ENCODE data around the gene GAB1. TPM values are rescaled to one million over a fixed set of nuclear protein-coding genes. Genes with fewer than 3 reads are reported as not detected.

The GAB1 gene
- total and polyA plus RNA-seq, 2 of the 8 experiments (the other 6 are each of a cell fraction or from before 2014, with no cell fraction given): 6.8 to 21.3 TPM

DNA sequence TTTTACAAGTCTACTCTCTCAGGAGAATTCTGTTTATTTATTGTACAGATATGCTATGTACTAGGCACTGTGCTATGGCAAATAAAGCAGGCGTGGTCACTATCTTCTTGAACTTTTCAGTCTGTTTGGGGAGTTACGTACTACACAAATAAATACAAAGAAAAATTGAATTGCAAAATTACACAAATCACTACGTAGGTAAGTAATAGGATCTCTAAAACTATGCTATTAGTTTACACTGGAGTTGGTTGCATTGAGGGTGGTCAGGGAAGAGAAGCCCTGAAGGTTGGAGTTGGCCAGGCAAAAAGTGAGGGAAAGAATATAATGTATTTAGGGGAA is 75.7 kb downstream of the GAB1 start:
- Histone ChIP-seq H3K4ac (replicated peaks; ENCODE audit: insufficient read length, low read depth, low read length) (no peak overlapping the region), H3K14ac (ENCODE audit: insufficient read length) (no peak overlapping the region), H4K8ac (ENCODE audit: extremely low read depth, insufficient read depth, low read length) (no peak overlapping the region), H4K91ac (replicated peaks; ENCODE audit: insufficient read length, low read length) (no peak overlapping the region), H2BK120ac (replicated peaks; ENCODE audit: low read depth, low read length) (no peak overlapping the region), H3K56ac (replicated peaks; ENCODE audit: insufficient read length, low read depth, low read length) (no peak overlapping the region), H3K36me3 (ENCODE audit: control insufficient read depth in 2 of 4, insufficient read depth in 4 of 4, low read length in 3 of 4) (no peaks in the 10 kb centered on the region), H3K23ac (ENCODE audit: insufficient read length) (no peak overlapping the region), H3K4me2 (ENCODE audit: insufficient read depth in 1 of 2, low read depth in 2 of 2, low read length in 2 of 2) (no peak overlapping the region), H3K27me3 (replicated peaks in 1 of 4; ENCODE audit: control insufficient read depth in 3 of 4, extremely low read depth in 1 of 4, insufficient read depth in 3 of 4, low read length in 3 of 4) (no peaks in the 10 kb centered on the region), H3K9ac (replicated peaks in 1 of 4; ENCODE audit: extremely low read depth in 1 of 4, low read depth in 3 of 4, low read length in 3 of 4) (no peak overlapping the region), H3K18ac (ENCODE audit: extremely low read depth, low read length) (no peak overlapping the region), H4K20me1 (replicated peaks in 1 of 2; ENCODE audit: control insufficient read depth in 1 of 2, insufficient read depth in 2 of 2, low read length in 2 of 2) (no peaks in the 10 kb centered on the region), H3K9me3 (ENCODE audit: insufficient read depth in 2 of 2, low read depth in 1 of 2, low read length in 1 of 2) (no peaks in the 10 kb centered on the region), H2BK5ac (ENCODE audit: low read depth, low read length) (no peak overlapping the region), H3K4me3 (ENCODE audit: extremely low read depth in 1 of 4, insufficient read depth in 2 of 4, low read depth in 3 of 4, low read length in 4 of 4) (no peak overlapping the region), H2BK12ac (ENCODE audit: low read depth, low read length) (no peak overlapping the region), H2BK20ac (ENCODE audit: low read length) (no peak overlapping the region), H3K23me2 (ENCODE audit: low read depth, low read length) (no peaks in the 10 kb centered on the region), H3K79me2 (ENCODE audit: control insufficient read depth in 1 of 2, insufficient read depth in 2 of 2, low read length in 2 of 2) (peaks cover 0 to 3% of the 10 kb centered on the region in 2 experiments; a peak in 1 of 4 replicates), H3K4me1 (replicated peaks in 1 of 4; ENCODE audit: control insufficient read depth in 3 of 4, insufficient read depth in 4 of 4, low read length in 3 of 4) (0 out of 7 replicates have a peak, but pooled peaks cover 0 to 2% (median 0%) of the 10 kb centered on the region in 4 experiments), H4K5ac (ENCODE audit: insufficient read length, low read depth, low read length) (no peak overlapping the region), H2AK5ac (ENCODE audit: low read depth, low read length) (no peak overlapping the region), H2AFZ (ENCODE audit: low read length) (no peak overlapping the region), H3K27ac (ENCODE audit: low read depth, low read length) (no peak overlapping the region), H2BK15ac (ENCODE audit: low read length) (no peak overlapping the region), H3K79me1 (ENCODE audit: low read depth, low read length) (no peaks in the 10 kb centered on the region)
- POLR2A ChIA-PET (ENCODE audit: partially characterized antibody): no interaction called here
- TF ChIP-seq HDAC6 (IDR thresholded peaks at IDR 0.05; ENCODE audit: low read depth, low read length): no peak
- no peak for TF ChIP-seq RBBP5 (IDR thresholded peaks at IDR 0.05; ENCODE audit: borderline replicate concordance, low read depth, low read length)
- no peak for TF ChIP-seq JUND (IDR thresholded peaks at IDR 0.05; ENCODE audit: low read length)
- TF ChIP-seq YY1 (IDR thresholded peaks at IDR 0.05; ENCODE audit: low read depth, low read length): no peak
- DNase-seq (ENCODE audit: low read depth in 1 of 2, low spot score in 2 of 2) (no peak), FAIRE-seq (no peak)
- CTCF ChIA-PET (ENCODE audit: partially characterized antibody): interaction anchor here (2.7 kb wide), 1 partner anchor 14 kb away, joined by 10 read pairs; no protein-coding TSS in a partner anchor
- WGBS, 2 experiments (ENCODE audit: extremely low coverage in 1 of 2, insufficient coverage in 1 of 2, insufficient read length in 1 of 2, insufficient replicate concordance in 2 of 2, low coverage in 1 of 2, low lambda C conversion rate in 2 of 2, missing lambda C conversion rate in 1 of 2): 94% methylated on average over 3 of the region's 3 CpGs; no CpG with 5 or more reads in 1 of the 2 experiments
